Thymus (tissue), 11 donors: Measurements from ENCODE around the gene MT1X. TPM values are rescaled to one million over a fixed set of nuclear protein-coding genes. Genes with fewer than 3 reads are reported as not detected.

Source experiments
- DNase-seq, 9 donors: peaks; one replicate each; pipeline ENCODE4 v3.0.0-alpha.2; 2013; ENCODE audit warnings: low spot score in 9 of 9, low read depth in 6 of 9, missing footprints in 1 of 9
- H3K27ac ChIP-seq, 2 donors: one replicate each; pipeline ENCODE4 v1.5.1; 2013; ENCODE audit warnings: control low read depth in 1 of 2, low read depth in 1 of 2, low read length in 1 of 2, mild to moderate bottlenecking in 1 of 2, moderate library complexity in 1 of 2
- H3K27me3 ChIP-seq, 2 donors: one replicate each; pipeline ENCODE4 v1.5.1; 2013; ENCODE audit warnings: low read length in 1 of 2; ENCODE audit not compliant: control insufficient read depth in 2 of 2, insufficient read depth in 1 of 2
- H3K36me3 ChIP-seq, 2 donors: one replicate each; pipeline ENCODE4 v1.5.1; 2013; ENCODE audit warnings: low read length in 1 of 2, mild to moderate bottlenecking in 1 of 2, moderate library complexity in 1 of 2; ENCODE audit not compliant: control insufficient read depth in 2 of 2, insufficient read depth in 2 of 2
- H3K4me1 ChIP-seq, 2 donors: one replicate each; pipeline ENCODE4 v1.5.1; 2013; ENCODE audit warnings: low read length in 2 of 2; ENCODE audit not compliant: control insufficient read depth in 2 of 2, insufficient read depth in 2 of 2
- H3K4me3 ChIP-seq, 2 donors: one replicate each; pipeline ENCODE4 v1.5.1; 2013; ENCODE audit warnings: low read length in 2 of 2, control low read depth in 1 of 2, mild to moderate bottlenecking in 1 of 2
- H3K9me3 ChIP-seq, 2 donors: one replicate each; pipeline ENCODE4 v1.5.1; 2013; ENCODE audit warnings: low read length in 1 of 2, mild to moderate bottlenecking in 1 of 2; ENCODE audit not compliant: control insufficient read depth in 2 of 2, insufficient read depth in 1 of 2
- WGBS: extraction: QIAGEN DNeasy Blood & Tissue Kit; methylation state at CpG from one replicate; pipeline ENCODE4 v1.1.7; 2013; 5-methylcytosine and 5-hydroxymethylcytosine counted together
- polyA plus RNA-seq: library from polyadenylated mRNA; stranded (reverse); fragments of 200-250 nt; gene quantifications from one replicate; pipeline ENCODE4 v1.2.3, GENCODE V29; 2013
- total RNA-seq: library from RNA; stranded (reverse); fragments of 120-200 nt; gene quantifications from one replicate; pipeline ENCODE4 v1.2.4, GENCODE V29; 2013
- donor health status: healthy.

The MT1X gene
- total and polyA plus RNA-seq, 2 donors: 21.2 to 3,725 TPM

DNA sequence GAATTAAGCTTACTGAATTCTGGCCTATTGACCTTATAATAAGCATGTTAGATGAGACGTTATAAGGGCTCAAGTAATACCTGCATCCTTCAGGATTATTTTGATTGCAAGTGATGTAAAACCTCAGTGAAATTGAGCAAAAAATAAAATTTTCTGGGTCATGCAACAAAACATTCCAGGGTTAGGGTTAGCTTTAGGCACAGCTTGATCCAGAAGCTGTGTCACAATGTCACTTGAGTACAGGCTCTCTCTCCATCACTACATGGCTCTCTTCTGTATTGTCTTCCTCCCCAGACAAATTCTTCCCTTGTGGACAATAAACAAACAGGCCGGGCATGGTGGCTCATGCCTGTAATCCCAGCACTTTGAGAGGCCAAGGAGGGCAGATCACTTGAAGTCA, 44.0 kb downstream of the MT1X start:
- no peaks in the 10 kb centered on the region for H3K9me3 ChIP-seq
- no peak for DNase-seq
- H3K36me3 ChIP-seq: peaks cover 0 to 8% of the 10 kb centered on the region in 2 donors
- no peaks in the 10 kb centered on the region for H3K27me3 ChIP-seq
- H3K4me3 ChIP-seq: no peak overlapping the region
- WGBS: 96% methylated on average over 2 of the region's 2 CpGs
- no peak overlapping the region for H3K27ac ChIP-seq
- peaks cover 8 to 19% of the 10 kb centered on the region in 2 donors for H3K4me1 ChIP-seq

- Histone ChIP-seq H3K36me3 (peaks cover 0 to 8% of the 10 kb centered on the region in 2 donors), H3K9me3 (no peaks in the 10 kb centered on the region), H3K4me1 (peaks cover 8 to 20% of the 10 kb centered on the region in 2 donors), H3K4me3 (no peak overlapping the region), H3K27ac (no peak overlapping the region), H3K27me3 (no peaks in the 10 kb centered on the region)
- 96% methylated on average over 6 of the region's 6 CpGs for WGBS
- DNase-seq: no peak
Observed at GRCh38 chr16:56726926-56727325, 44.7 kb downstream of the MT1X start.

DNA sequence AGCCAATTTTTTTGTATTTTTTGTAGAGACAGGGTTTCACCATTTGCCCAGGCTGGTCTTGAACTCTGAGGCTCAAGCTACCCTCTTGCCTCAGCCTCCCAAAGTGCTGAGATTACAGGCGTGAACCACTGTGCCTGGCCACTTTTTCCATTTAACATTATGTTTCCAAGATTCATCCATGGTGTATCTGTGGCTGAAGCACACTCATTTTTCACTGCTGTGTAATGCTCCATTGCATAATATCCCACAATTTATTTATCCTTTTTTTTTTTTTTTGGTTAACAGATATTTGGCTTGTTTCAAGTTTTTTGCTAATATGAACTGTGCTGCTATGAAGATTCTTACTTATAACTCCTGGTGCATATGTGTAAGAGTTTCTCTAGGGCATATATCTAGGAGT, 45.8 kb downstream of the MT1X start:
- no peak for DNase-seq
- Histone ChIP-seq H3K4me3 (no peak overlapping the region), H3K4me1 (peaks cover 11 to 31% of the 10 kb centered on the region in 2 donors), H3K9me3 (no peaks in the 10 kb centered on the region), H3K27me3 (no peaks in the 10 kb centered on the region), H3K27ac (no peak overlapping the region), H3K36me3 (peaks cover 0 to 8% of the 10 kb centered on the region in 2 donors)
- WGBS: 98% methylated on average over 1 of the region's 1 CpG

GRCh38 chr16:56728980-56729734, 46.9 kb downstream of the MT1X start:
- WGBS: 70% methylated on average over 8 of the region's 8 CpGs
- Histone ChIP-seq H3K4me1 (peaks cover 11 to 33% of the 10 kb centered on the region in 2 donors), H3K4me3 (peak overlapping the region; percentile 53 to 95), H3K36me3 (peaks cover 0 to 8% of the 10 kb centered on the region in 2 donors), H3K27me3 (no peaks in the 10 kb centered on the region), H3K27ac (peak overlapping the region; percentile 76 to 86), H3K9me3 (no peaks in the 10 kb centered on the region)
- DNase-seq: no peak

DNA sequence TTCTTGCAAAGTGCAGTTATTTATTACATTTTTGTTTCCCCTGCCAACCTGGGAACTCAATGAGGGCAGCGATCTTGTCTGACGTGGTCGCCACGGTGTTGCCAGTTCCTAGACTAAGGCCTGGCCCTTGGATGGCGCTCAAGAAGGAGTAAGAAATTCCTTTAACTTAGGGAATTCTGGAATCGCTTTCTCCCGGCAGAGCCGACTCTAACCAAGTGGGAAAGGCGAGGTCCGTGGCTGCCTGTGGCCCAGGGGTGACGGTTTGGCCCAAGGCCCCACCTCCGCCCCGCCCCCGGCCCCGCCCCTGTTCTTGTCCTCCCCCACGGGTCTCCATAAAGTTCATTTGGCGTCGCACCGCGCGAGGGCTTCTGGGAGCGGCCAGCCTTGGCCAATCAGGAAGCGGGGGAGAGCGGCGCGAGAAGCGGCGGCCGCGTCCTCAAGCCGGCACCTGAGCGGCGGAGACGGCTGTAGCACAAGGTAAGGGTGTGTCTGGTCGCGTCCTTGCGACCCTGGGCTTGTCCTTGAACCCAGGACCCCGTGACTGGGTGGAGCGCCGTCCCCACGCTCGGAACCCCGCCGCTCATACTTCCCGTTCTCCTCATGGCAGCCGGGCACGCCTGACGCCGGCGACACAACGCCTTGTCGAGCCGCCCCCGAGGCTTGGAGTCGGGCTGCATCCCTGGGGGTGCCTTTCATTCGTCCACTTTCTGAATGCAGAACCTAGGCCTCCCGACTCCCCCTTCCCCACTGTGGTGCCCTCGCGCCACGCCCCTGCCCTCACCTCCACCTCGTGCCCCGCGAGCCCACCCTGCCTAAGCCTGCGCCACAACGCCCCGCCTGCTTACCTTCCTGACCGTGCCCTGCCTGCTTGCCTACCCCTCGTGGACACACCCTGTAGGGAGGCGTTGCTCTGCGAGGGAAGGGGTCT, 47.7 kb downstream of the MT1X start, which contains the start of gene NUP93:
Gene NUP93 (plus strand): TSS at position 395 of the 928 bp plus-strand sequence. CDS start 18,119 bp downstream, outside the sequence.
- Histone ChIP-seq H3K4me1 (peaks cover 11 to 31% of the 10 kb centered on the region in 2 donors), H3K9me3 (no peaks in the 10 kb centered on the region), H3K36me3 (peaks cover 0 to under 1% of the 10 kb centered on the region in 2 donors), H3K27ac (peak within 1 kb of the TSS; percentile 76 to 86), H3K27me3 (no peaks in the 10 kb centered on the region), H3K4me3 (peak within 1 kb of the TSS; percentile 53 to 95)
- under 1% methylated on average over 70 of the region's 70 CpGs for WGBS
- DNase-seq: peak; percentile 69 to 96 (median 87)

GRCh38 chr16:56732366-56732765, 50.1 kb downstream of the MT1X start:
- H3K4me1 ChIP-seq: peaks cover 11 to 31% of the 10 kb centered on the region in 2 donors
- H3K4me3 ChIP-seq: no peak overlapping the region
- no peaks in the 10 kb centered on the region for H3K36me3 ChIP-seq
- DNase-seq: peak in 1 of 9 donors; percentile 46
- H3K27ac ChIP-seq: no peak overlapping the region
- 66% methylated on average over 2 of the region's 2 CpGs for WGBS
- H3K9me3 ChIP-seq: no peaks in the 10 kb centered on the region
- no peaks in the 10 kb centered on the region for H3K27me3 ChIP-seq

- Histone ChIP-seq H3K9me3 (no peaks in the 10 kb centered on the region), H3K36me3 (no peaks in the 10 kb centered on the region), H3K27me3 (no peaks in the 10 kb centered on the region), H3K4me1 (peaks cover 11 to 31% of the 10 kb centered on the region in 2 donors), H3K4me3 (no peak overlapping the region), H3K27ac (no peak overlapping the region)
- no peak for DNase-seq
- 96% methylated on average over 1 of the region's 1 CpG for WGBS
Observed at GRCh38 chr16:56732832-56733231, 50.6 kb downstream of the MT1X start.
